B cell (primary cell): ENCODE data around the gene MLEC. TPM values are rescaled to one million over a fixed set of nuclear protein-coding genes. Genes with fewer than 3 reads are reported as not detected.

Experiments used
- ATAC-seq: fragments of 200-7000 bp; cut with Tn5 transposase; one replicate; pipeline ENCODE4 v1.10.0; 2021; ENCODE audit warnings: low read depth, mild to moderate bottlenecking, moderate number of reproducible peaks, moderate library complexity
- CTCF ChIA-PET: fragments of 350-600 bp; sonication (Branson Sonifier 250); formaldehyde crosslinking; loops from one replicate; lab custom pipeline; 2021; ENCODE audit warnings: antibody characterized with exemption, inconsistent platforms; lab: Charles Lee
- POLR2A ChIA-PET: fragments of 350-600 bp; sonication (Branson Sonifier 250); formaldehyde crosslinking; loops from one replicate; lab custom pipeline; 2021; ENCODE audit warnings: antibody characterized with exemption; lab: Charles Lee
- DNase-seq: peaks from one replicate; pipeline ENCODE4 v3.0.0; 2013
- H2AFZ ChIP-seq: 2 replicates; pipeline ENCODE4 v1.6.1; 2012; ENCODE audit warnings: mild to moderate bottlenecking, low read depth, low read length; ENCODE audit not compliant: insufficient read depth, poor library complexity, severe bottlenecking
- H3K27ac ChIP-seq, 2 donors: 1 replicate in 1 of 2; 2 replicates in 1 of 2; pipeline ENCODE4 v1.5.1; 2012 to 2013; ENCODE audit warnings: low read length in 2 of 2, mild to moderate bottlenecking in 2 of 2, moderate library complexity in 1 of 2
- H3K27me3 ChIP-seq, 4 experiments: fragments of 200-600 bp in 1 of 4; sonication (generic) in 1 of 4; replicated peaks in 1 of 4; 1 replicate in 2 of 4; 2 replicates in 2 of 4; pipeline versions ENCODE4 v1.6.1 to v1.7.0; 2013 to 2016; ENCODE audit warnings: low read length in 3 of 4, mild to moderate bottlenecking in 2 of 4, mixed read lengths in 1 of 4, moderate library complexity in 1 of 4; ENCODE audit not compliant: insufficient read depth in 4 of 4, control insufficient read depth in 3 of 4; ENCODE audit errors: control extremely low read depth in 1 of 4
- H3K36me3 ChIP-seq, 2 experiments: replicated peaks in 1 of 2; 1 replicate in 1 of 2; 2 replicates in 1 of 2; pipeline versions ENCODE4 v1.6.1 to v1.7.1; 2013; ENCODE audit warnings: low read length in 1 of 2; ENCODE audit not compliant: insufficient read depth in 2 of 2, control insufficient read depth in 1 of 2; ENCODE audit errors: control extremely low read depth in 1 of 2, extremely low read depth in 1 of 2
- H3K4me1 ChIP-seq, 2 donors: fragments of 200-600 bp in 1 of 2; sonication (generic) in 1 of 2; 1 replicate in 1 of 2; 2 replicates in 1 of 2; pipeline versions ENCODE4 v1.5.1 to v1.6.1; 2013 to 2017; ENCODE audit warnings: low read length in 2 of 2; ENCODE audit not compliant: control insufficient read depth in 2 of 2, insufficient read depth in 2 of 2
- H3K4me2 ChIP-seq: replicated peaks from 2 replicates; pipeline ENCODE3; 2012; ENCODE audit warnings: mild to moderate bottlenecking, low read depth, low read length; ENCODE audit not compliant: poor library complexity, severe bottlenecking
- H3K4me3 ChIP-seq, 5 experiments: fragments of 200-600 bp in 1 of 5; sonication (generic) in 1 of 5; 1 replicate in 3 of 5; 2 replicates in 2 of 5; pipeline versions ENCODE4 v1.5.1 to v1.7.0; 2011 to 2016; ENCODE audit warnings: low read length in 4 of 5, mild to moderate bottlenecking in 4 of 5, low read depth in 2 of 5, control low read depth in 1 of 5, moderate library complexity in 1 of 5; ENCODE audit not compliant: insufficient read depth in 1 of 5; ENCODE audit errors: control extremely low read depth in 1 of 5, extremely low read depth in 1 of 5
- H3K79me2 ChIP-seq: fragments of 200-600 bp; sonication (generic); one replicate; pipeline ENCODE4 v1.6.0; 2016; ENCODE audit warnings: low read length; ENCODE audit not compliant: control insufficient read depth, insufficient read depth
- H3K9ac ChIP-seq: fragments of 200-600 bp; sonication (generic); 2 replicates; pipeline ENCODE4 v1.6.1; 2017; ENCODE audit warnings: mild to moderate bottlenecking, low read length, moderate library complexity
- H3K9me3 ChIP-seq, 3 donors: one replicate each; pipeline versions ENCODE4 v1.6.1 to v1.7.1; 2013; ENCODE audit warnings: low read length in 2 of 3; ENCODE audit not compliant: control insufficient read depth in 2 of 3, insufficient read depth in 1 of 3; ENCODE audit errors: control extremely low read depth in 1 of 3
- H4K20me1 ChIP-seq: 2 replicates; pipeline ENCODE4 v1.6.0; 2012; ENCODE audit warnings: mild to moderate bottlenecking, low read length; ENCODE audit not compliant: insufficient read depth, control insufficient read depth, poor library complexity, severe bottlenecking
- H3K27ac Mint-ChIP-seq: one replicate; pipeline ENCODE4 v1.8.0; 2021; ENCODE audit warnings: mixed read lengths
- H3K27me3 Mint-ChIP-seq: one replicate; pipeline ENCODE4 v1.8.0; 2021; ENCODE audit warnings: mixed read lengths
- H3K4me1 Mint-ChIP-seq: one replicate; pipeline ENCODE4 v1.8.0; 2021; ENCODE audit warnings: mixed read lengths
- H3K4me3 Mint-ChIP-seq: one replicate; pipeline ENCODE4 v1.8.0; 2021; ENCODE audit warnings: mixed read lengths
- H3K9me3 Mint-ChIP-seq: one replicate; pipeline ENCODE4 v1.8.0; 2022; ENCODE audit warnings: mixed read lengths; ENCODE audit not compliant: insufficient read depth
- CTCF ChIP-seq: fragments of 200-600 bp; IDR thresholded peaks from one replicate; pipeline ENCODE4 v1.8.0; 2022; ENCODE audit warnings: antibody characterized with exemption, mild to moderate bottlenecking
- EZH2 ChIP-seq: IDR thresholded peaks from 2 replicates; pipeline ENCODE4 v1.6.1; 2012; ENCODE audit warnings: borderline replicate concordance, low read depth, mild to moderate bottlenecking, moderate library complexity, low read length; ENCODE audit not compliant: insufficient read depth, poor library complexity, severe bottlenecking
- WGBS: methylation state at CpG from one replicate; pipeline ENCODE4 v1.1.5; 2013; ENCODE audit warnings: missing lambda C conversion rate; ENCODE audit not compliant: insufficient coverage; 5-methylcytosine and 5-hydroxymethylcytosine counted together
- intact Hi-C: fragments of 100-400 bp; cut with micrococcal nuclease; formaldehyde crosslinking; loops from one replicate; pipeline ENCODE4 v1.10.0; 2022
- polyA plus RNA-seq: library from polyadenylated mRNA; depleted of rRNA; stranded (reverse); fragments of >200 nt; gene quantifications from 2 replicates; pipeline ENCODE4 v1.2.3, GENCODE V29; 2012
- total RNA-seq, 2 donors: library from RNA; stranded (reverse); fragments of 120-200 nt in 1 of 2; gene quantifications; 1 replicate in 1 of 2; 2 replicates in 1 of 2; pipeline versions ENCODE4 v1.2.3 to v1.2.4, GENCODE V29; 2013 to 2022

Gene MLEC
- total and polyA plus RNA-seq, 2 donors (not counting 1 experiment from before 2014, with no cell fraction given) = 5.5 to 52.6 TPM

- Histone ChIP-seq H4K20me1 (no peaks in the 10 kb centered on the region), H3K9me3 (no peaks in the 10 kb centered on the region), H2AFZ (no peak overlapping the region), H3K27me3 (no peaks in the 10 kb centered on the region), H3K27ac (no peak overlapping the region), H3K79me2 (no peaks in the 10 kb centered on the region), H3K4me2 (no peak overlapping the region), H3K36me3 (peaks cover 0 to 3% of the 10 kb centered on the region in 2 experiments), H3K4me3 (no peak overlapping the region), H3K4me1 (no peaks in the 10 kb centered on the region), H3K9ac (no peak overlapping the region)
- Mint-ChIP-seq H3K4me1 (no peaks in the 10 kb centered on the region), H3K9me3 (no peaks in the 10 kb centered on the region), H3K27ac (no peak overlapping the region), H3K4me3 (no peak overlapping the region), H3K27me3 (no peaks in the 10 kb centered on the region)
- DNase-seq (no peak), ATAC-seq (no peak)
- intact Hi-C loops = no loop called here
- TF ChIP-seq EZH2 (no peak), CTCF (no peak)
- WGBS = 94% methylated on average over 36 of the region's 38 CpGs
- CTCF ChIA-PET = no interaction called here
- POLR2A ChIA-PET = no interaction called here
These were observed 52.2 kb downstream of the MLEC start for GRCh38 chr12:120739031-120739762.

GRCh38 chr12:120739821-120740613 lies 53.1 kb downstream of the MLEC start:
- ATAC-seq (no peak), DNase-seq (no peak)
- Mint-ChIP-seq H3K4me3 (no peak overlapping the region), H3K27ac (no peak overlapping the region), H3K4me1 (no peaks in the 10 kb centered on the region), H3K9me3 (no peaks in the 10 kb centered on the region), H3K27me3 (no peaks in the 10 kb centered on the region)
- WGBS = 93% methylated on average over 15 of the region's 16 CpGs
- TF ChIP-seq CTCF (no peak), EZH2 (no peak)
- Histone ChIP-seq H2AFZ (no peak overlapping the region), H3K27me3 (no peaks in the 10 kb centered on the region), H3K79me2 (no peaks in the 10 kb centered on the region), H4K20me1 (no peaks in the 10 kb centered on the region), H3K4me2 (no peak overlapping the region), H3K36me3 (peaks cover 0 to 3% of the 10 kb centered on the region in 2 experiments), H3K27ac (no peak overlapping the region), H3K9me3 (no peaks in the 10 kb centered on the region), H3K4me3 (no peak overlapping the region), H3K4me1 (no peaks in the 10 kb centered on the region), H3K9ac (no peak overlapping the region)
- ChIA-PET CTCF (no interaction called here), POLR2A (no interaction called here)
- intact Hi-C loops = no loop called here
